Activated CD4-positive, alpha-beta T cell treated with anti-CD3 and anti-CD28 coated beads, Interleukin-2, amount 50 U/mL, for 1 hour (primary cell): ENCODE data around the gene OSER1.
"Not testable (repeated sequence)": the region's sequence is repeated elsewhere in the genome, so short reads cannot be mapped to it uniquely, and the experiment has no call there.

ENCODE experiments used
- DNase-seq: peaks from one replicate; pipeline ENCODE4 v3.0.0-alpha.2; 2020

The OSER1 gene

DNA sequence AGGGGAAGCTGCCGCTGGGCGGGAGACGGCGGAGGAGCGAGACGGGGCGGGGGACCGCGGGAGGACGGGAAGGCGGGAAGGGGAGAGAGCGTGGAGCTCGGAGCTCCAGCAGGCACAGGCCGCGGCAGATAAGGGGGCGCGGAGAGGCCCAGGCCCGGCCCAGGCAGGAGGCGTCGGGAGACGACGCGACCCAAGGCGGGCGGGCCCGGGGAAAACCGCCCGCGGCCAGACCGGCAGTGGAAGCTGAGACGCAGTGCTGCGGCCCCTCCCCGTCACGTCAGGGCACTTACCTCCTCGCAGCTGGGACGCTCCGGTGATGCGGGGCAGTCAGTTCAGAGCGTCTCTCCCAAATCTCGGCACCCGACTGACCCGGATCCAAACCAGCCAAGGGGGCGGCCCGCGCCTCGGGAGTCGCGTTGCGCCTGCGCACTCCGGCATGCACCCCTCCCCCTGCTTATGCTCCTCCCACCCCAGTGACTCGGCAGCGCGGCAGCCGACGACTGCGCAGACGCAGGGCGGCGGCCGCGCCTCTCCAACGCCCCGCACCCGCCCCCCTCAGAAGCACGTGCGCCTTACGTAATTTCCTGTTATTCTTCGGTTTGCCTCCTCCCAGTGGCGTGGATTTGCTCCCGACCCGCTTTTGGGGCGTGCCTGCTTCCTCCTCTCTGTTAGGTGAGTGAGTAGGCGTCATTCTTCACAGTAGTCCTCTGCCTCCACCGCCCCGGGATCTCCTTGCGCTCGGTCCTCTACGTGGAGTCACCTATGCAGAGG is at the start of gene OSER1:
TSS of gene OSER1 (minus strand) at position 366 of the 771 bp plus-strand sequence. CDS start 3,814 bp downstream, outside the sequence.
- peak; percentile 97 for DNase-seq

DNA sequence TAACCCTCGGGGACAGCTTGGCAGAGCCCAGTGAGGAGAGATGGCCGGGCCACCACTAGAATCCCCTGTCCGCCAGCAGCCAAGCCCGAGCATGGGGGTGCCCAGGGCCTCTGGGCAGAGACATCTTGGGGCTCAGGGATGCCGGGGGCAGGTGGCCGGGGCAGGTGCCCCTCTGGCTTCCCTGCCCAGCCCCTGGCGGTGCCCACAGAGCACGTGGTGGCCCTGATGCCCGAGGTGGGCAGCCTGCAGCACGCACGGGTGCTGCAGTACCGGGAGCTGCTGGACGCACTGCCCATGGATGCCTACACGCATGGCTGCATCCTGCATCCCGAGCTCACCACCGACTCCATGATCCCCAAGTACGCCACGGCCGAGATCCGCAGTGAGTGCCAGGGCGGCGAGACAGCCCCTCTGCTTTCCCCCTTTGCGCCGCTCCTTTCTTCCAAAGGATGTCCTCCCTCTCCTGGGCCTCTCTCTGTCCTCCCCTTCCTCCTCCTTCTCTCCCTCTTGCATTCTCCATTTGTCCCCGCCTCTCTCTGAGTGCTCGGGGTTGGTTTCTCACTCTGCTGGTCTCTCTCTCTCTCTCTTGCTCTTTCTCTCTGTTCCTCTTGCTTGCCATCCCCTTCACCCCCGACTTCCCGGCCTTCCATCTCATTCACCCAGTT is 47.8 kb upstream of the OSER1 start:
- DNase-seq = no peak

DNA sequence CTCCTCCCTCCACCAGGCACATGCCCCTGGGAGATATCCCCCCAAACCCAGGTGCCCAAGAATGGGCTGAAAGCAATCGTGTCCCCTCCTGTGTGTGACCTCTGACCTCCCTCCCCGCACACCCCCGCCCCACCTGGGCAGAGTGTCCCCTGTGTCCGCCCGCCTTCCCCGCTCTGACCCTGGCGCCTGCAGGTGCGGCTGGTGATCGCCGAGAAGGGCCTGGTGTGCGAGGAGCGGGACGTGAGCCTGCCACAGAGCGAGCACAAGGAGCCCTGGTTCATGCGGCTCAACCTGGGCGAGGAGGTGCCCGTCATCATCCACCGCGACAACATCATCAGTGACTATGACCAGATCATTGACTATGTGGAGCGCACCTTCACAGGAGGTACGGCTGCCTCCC is 46.4 kb upstream of the OSER1 start:
- no peak for DNase-seq

DNA sequence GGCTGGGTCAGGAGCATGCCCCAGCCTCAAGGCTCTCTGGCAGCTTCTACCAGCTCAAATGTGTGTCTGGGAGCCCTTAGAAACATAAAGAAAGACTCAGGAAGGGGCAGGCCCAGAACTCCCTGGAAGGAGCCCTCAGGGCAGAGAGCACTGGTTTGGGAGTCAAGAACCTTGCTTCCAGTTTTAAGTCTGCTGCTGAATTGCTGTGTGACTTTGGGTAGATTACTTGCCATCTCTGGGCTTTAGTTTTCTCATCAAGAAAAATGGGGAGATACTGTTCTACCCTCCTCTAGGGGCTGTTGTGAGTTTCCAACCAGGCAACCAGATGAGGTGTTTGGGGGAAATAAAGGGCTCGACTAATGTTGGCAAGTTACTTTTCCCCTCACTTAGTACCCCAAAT is 45.4 kb upstream of the OSER1 start:
- no peak for DNase-seq

DNA sequence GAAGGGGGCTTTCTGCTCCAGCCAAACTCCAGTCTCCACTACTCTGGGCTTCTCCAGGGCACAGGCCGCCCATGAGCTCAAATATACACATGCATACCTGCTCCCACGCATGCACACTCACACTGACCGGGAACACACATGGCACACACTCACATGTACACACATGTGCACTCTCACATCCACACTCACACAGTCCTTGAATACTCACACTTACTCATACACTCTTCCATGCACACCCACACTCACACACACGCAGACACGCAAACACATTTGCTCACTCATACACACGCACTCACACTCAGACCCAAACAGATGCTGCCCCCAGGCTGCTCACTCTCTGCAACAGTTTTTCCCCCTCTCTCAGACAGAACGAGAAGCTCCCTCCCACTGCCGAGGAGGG is 43.5 kb upstream of the OSER1 start:
- DNase-seq = no peak

DNA sequence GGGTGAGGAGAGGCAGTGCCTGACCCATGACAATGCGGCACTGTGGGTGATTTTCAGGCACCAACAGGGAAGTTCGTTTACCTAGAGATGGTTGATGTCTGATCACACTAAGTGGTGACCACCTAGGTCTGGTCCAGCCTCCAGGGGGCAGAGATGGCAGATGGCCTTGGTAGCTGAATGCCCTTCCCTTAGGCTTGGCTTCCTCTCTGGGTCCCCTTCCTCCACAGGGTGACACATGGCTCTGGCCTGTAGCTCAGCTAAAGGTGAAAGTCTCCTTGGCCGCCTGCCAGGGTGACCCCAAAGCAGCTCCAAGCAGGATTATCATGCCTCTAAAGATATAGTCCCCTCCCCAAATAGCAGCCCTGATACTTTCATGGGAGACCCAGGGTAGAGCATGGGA is 43.0 kb upstream of the OSER1 start:
- no peak for DNase-seq

DNA sequence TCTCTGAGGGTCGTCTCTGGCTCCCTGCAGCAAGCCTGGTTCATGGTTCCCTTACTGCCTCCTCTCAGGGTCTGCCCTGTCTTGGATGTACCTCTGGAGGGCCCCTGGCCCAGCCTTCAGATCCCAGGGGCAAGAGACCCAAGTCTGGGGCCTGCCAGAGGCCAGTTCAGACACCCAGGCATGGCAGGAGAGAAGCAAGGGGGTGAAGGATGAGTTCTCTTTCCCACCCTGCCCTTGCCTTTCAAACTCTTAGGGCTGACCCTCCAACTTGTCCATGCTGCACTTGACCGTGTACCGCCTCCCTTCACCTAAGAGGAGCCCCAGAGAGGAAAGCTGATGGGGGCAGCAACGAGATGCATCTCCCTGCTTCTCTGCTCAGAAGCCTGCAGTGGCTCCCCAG is 40.7 kb upstream of the OSER1 start:
- DNase-seq = no peak

DNA sequence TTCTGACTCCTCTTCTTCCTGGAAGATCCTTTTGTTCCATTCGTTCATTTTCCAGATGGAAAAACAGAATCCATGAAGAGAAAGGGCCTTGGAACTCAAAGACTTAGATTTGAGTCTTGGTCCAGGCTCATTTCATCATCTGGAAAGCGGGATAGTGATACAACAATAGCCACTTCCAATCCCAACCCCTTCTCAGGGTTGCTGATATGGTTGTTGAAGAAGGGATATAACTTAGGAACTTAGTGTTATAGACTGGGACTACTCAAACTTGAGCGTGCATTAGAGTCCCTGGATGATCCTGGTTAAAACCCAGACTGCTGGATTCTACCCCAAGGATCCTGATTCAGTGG is 37.8 kb upstream of the OSER1 start:
- DNase-seq = no peak

DNA sequence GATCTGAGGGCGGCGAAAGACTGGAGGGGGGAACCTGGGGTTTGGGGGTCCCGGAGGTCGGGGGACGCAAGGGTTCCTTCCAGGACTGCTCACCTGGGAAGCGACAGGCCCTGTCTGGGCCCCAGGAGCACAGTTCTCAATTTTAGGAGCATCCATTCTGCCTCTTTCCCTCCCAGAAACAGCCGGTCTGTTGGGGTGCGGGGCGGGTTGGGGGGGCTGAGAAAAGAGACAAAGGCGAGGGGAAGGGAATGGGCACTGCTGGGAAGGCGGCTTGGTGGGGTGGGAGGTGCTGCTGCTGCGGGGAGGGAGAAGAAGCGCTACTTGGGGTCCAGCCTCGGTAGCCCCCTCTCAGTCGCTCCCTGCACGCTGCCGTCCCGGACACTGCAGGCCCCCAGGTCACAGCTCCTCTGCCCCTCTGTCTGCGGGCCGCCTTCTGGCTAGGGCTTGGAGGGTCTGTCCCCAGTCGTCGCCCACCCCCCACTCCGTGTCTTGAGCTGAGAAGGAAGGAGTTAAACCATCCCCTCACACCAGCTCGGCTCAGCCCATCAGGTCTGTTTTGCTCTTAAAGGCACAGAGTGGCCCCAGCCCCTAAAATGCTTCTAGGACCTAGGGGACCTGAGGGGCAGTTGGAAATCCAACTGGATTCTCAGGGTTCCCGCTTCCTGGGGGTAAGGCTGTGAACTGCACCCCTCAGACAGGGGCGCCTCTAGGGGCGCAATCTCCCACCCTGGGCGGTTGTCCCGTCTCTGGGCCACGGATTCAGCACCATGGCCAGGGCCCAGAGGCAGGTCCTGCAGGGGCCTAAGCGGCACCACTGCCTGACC is 37.2 kb upstream of the OSER1 start:
- peak; percentile 16 for DNase-seq

DNA sequence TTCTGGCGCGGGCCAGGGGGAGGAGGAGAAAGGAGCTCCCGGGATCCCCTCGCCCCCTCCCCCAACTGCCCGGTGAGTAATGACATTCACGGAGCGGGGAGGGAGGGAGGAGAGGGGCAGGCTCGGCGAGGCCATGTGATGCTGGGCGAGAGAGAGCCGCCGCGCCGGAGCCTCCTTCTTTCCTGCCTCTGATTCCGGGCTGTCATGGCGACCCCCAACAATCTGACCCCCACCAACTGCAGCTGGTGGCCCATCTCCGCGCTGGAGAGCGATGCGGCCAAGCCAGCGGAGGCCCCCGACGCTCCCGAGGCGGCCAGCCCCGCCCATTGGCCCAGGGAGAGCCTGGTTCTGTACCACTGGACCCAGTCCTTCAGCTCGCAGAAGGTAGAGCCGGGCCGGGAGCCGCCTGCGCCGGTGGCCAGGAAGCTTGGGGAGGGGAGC is 36.6 kb upstream of the OSER1 start, which contains the start of gene GDAP1L1:
TSS of gene GDAP1L1 (plus strand) at position 178 of the 441 bp plus-strand sequence. CDS start at position 205, 27 bp downstream.
- DNase-seq = no peak

DNA sequence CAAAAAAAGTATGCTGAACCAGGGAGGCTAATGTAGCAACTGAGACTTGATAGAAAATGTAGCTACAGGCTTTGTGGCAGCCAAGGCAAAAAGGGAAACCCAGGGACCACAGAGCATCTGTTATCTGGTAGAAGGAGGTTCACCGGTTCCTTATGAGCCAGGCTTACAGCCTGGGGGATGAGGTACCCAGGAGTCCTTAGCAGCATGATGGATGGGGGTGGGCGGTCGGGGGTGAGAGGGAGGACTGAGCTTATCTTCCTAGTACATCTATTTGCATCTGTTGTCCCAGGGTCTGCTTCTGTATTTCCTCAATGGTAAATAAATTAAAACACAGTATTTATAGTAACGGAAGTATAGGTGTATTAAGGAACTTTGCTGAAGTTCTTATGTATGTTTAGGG is 35.4 kb upstream of the OSER1 start:
- no peak for DNase-seq

DNA sequence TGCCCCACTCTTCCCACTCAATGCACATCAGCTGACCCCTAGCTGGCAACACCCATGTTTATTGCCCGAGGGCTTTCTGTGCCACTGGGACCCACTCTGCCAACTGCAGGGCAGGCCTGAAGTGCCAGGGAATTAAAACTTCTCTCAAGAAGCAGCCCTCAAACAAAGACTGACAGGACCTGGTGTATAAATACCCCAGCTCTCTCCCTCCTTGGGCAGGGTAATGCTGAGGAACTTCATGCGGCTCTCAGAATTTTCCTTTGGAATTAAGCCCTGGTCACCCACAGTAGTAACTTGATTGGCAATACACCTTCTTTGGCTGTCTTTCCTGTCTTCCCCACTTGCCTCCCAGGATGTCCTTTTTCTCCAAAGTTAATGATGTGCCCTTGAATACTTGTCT is 31.2 kb upstream of the OSER1 start:
- DNase-seq = no peak

DNA sequence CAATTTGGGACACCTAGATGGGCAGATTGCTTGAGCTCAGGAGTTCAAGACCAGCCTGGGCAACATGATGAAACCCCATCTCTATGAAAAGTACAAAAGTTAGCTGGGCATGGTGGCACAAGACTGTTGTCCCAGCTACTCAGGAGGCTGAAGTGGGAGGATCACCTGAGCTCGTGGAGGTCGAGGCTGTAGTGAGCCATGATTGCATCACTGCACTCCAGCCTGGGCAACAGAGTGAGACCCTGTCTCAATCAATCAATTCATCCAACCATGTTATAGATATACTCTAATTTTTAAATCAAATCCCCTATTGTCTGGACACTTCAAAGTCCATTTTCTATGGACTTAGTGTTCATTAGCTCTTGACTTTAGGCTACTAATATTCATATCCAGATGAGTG is 26.3 kb upstream of the OSER1 start:
- not testable (repeated sequence) for DNase-seq

DNA sequence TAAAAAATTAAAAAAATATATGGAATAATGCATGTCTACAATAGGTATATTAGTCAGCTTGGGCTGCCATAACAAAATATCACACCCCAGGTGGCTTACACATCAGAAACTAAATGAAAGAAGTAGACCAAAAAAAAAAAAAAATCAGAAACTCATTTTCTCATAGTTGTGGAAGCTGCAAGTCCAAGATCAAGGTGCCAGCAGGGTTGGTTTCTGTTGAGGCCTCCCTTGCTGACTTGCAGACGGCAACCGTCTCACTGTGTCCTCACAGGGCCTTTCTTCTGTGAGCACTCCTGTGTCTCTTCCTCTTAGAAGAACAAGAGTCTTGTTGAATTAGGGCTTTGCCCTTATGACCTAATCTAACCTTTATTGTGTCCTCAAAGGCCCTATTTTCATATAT is 25.1 kb upstream of the OSER1 start:
- no peak for DNase-seq

DNA sequence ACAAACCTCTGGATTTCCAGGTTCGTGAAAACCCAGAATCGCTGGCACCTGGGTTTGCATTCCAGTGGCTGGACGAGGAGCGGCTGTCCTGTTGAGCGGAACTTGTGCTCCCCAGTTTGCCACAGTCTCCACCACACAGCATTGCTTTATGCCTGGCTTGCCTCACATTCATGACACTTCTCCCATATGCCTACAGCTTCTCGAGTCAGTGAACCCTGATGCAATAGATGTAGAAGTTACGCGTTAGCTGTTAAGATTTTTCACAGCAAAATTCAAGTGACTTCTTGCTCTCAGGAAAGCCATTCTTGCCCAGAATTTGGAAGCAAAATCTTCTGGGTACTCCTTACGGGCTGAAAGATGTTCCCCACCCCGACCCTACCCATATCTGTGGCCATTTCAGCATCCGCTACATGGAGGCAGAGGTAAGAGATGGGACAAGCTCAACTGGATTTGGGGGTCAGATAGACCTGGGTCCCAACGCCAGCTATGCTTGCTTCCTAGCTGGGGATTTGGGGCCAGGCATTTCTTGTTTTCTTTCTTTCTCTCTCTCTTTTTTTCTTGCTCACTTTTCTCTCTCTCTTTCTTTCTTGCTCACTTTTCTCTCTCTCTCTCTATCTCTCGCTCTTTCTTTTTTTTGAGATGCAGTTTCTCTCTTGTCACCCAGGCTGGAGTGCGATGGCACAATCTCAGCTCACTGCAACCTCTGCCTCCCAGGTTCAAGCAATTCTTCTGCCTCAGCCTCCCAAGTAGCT is 24.2 kb upstream of the OSER1 start:
- no peak for DNase-seq

DNA sequence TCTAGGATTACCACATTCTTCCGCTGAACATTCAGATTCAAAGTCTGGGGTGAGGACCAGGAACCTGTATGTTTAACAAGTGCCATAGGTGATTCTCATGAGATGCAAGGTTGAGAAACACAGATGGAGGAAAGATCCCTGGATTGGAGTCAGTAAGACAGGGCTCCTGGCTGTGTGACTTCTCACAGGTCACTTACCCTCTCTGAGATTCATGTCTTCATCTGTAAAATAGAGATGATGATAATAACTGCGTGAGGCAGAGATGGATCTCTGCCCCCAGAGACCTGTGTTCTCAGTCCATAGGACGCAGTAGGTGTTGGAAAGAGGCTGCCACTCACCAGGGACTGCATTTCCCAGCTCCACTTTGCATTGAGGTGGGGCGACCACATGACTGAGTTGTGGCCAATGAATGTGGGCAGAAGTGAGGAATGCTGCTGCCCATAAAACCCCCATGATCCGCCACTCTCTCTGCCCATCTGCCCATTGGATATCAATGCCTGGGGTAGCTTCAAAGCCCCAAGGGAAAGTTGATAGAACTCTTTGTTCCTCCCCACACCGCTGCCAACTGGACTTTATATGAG is 23.0 kb upstream of the OSER1 start:
- no peak for DNase-seq

DNA sequence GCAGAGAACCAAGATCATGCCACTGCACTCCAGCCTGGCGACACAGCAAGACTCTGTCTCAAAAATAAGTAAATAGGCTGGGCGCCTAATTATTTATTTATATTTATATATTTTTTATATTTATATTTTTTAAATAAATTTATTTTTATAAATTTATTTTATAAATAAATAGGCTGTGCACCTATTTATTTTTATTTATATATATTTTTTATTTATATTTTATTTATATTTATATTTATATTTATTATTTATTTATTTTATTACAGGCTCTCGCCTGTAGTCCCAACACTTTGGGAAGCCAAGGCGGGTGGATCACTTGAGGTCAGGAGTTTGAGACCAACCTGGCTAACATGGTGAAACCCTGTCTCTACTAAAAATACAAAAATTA is 21.9 kb upstream of the OSER1 start:
- DNase-seq = not testable (repeated sequence)

DNA sequence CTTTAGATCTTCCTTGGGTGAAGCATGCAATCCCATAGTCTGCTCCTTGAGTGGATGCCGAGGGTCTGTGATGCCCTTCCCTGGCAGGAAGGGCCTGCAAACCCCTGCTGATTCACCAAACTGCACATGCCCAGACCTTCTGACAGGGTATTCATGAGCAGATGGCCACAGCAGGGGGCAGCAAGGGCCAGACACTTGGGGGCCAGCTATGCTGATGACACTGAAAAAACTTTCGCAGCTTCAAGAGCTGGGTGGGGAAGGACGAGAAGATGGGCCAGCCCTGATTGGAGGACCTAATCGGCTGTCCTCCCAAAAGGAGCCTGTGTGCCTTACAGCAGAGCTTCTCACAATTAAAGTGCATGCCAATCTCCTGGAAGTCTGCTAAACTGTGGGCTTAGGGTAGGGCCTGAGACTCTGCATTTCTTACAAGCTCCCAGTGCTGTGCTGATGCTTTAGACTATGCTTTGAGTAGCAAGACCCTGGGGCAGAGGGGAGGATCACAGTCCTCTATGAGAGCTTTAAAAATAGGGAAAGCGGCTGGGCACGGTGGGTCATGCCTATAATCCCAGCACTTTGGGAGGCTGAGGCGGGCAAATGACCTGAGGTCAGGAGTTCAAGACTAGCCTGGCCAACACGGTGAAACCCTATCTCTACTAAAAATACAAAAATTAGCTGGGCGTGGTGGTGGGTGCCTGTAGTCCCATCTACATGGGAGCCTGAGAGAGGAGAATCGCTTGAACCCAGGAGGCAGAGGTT is 21.3 kb upstream of the OSER1 start:
- no peak for DNase-seq

DNA sequence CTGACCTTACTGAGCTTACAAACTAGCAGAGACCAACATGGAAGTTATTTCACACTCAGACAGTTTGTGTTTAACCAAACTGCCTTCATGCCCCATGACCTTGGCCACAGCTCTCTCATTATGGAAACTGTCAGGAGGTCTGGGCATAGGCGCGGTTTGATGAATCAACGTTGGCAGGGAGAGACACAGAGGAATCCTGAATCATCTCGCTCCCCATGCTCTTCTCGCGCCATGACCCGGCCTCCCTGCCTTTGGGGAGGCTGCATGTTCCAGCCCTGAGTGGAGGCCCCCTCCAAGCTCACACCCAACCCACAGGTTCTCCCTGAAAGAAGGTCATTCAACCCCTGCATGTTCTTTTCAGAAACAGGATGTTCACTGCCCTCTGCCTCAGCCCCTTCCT is 20.6 kb upstream of the OSER1 start:
- DNase-seq = no peak

DNA sequence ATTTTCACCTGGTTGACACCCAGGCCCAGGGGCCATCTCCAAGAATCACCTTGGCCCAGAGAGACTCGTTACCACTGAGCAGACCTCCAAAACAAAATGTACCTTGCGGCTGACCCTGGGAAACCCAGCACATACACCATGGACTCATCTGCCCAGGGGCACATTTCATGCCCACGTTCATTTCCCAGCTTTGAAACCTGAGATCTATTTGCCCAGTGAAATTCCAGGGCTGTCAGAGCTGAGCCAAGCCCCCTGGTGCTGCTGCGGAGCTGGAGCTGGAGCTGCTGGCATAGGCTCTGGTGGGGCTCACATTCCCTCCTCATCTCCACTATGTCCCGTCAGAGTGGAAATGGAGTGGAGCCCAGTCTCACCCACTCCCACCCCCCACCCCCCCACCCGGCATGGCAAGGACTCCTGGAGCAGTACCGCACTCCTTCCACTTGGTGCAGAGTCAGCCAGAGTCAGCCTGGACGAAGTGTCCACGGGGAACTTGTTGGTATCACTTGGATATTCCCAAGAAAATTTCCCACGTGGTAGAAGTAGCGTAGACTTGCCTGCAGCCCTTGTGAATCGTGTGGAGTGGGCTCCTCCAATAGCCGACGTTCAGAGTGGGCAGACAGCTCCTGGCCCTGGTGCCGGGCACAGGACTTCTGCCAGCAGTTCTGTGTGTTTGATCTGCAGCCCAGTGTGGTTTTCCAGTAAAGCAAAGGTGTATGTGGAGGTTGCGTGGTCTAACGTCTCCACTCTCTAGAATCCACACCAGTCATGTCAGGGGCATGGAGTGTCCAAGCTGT is 18.1 kb upstream of the OSER1 start:
- DNase-seq = no peak

DNA sequence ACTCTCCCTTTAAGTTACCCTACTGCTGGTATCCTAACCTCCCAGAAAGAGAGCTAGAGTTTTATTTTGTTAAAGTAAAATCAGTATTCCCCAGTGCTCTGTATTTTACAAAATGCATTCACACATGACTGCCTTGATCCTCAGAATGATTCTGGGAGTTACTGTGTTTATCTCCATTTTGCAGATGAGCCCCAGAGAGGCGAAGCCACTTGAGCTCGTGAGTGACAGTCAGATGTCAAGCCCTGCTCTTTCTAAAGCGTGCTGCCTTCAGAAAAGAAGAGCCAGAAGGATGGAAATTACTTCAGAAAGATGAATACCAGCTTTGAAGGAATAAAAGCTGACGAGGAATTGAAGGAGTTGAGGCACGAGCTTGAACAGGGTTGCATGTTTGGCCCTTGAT is 14.1 kb upstream of the OSER1 start:
- no peak for DNase-seq
